ENCODE results near the gene SNX21. TPM values are rescaled to one million over a fixed set of nuclear protein-coding genes. Genes with fewer than 3 reads are reported as not detected.
A peak's percentile ranks its signal among the peaks of the same experiment; 100 is the strongest.
"Not testable (repeated sequence)": the region's sequence is repeated elsewhere in the genome, so short reads cannot be mapped to it uniquely, and the experiment has no call there.

SNX21 gene
- total and polyA plus RNA-seq, 5 donors: 23.5 to 30.7 (median 26.7) TPM

DNA sequence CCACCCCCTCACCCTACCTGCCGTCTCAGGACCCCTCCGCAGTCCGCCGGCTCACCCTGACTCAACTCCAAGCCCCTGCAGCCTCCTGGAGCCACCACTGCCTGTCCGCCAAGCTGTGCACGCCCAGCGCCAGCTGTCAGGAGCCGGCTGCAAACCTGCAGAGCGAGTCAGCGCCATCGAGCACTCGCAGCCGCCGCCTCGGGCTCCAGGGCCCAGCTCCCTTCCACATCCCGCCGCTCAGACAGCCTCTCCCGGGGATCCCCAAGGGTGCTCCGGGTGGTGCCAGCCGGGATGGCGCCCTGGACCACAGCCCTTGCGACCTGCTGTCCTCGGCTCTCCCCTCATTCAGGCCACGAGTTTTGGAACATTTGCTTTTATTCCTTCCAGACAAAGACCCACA lies 10.7 kb upstream of the SNX21 start:
- intact Hi-C loops (cut with DNase I): loop anchor here in 1 of 4 donors (10.0 kb wide), 1 partner anchor 142 kb away; no protein-coding TSS in a partner anchor
- Histone ChIP-seq H3K27ac (ENCODE audit: low read length) (no peak overlapping the region), H3K27me3 (ENCODE audit: control insufficient read depth, insufficient read depth) (no peaks in the 10 kb centered on the region), H3K9me3 (ENCODE audit: control insufficient read depth, low read length) (no peaks in the 10 kb centered on the region), H3K4me1 (ENCODE audit: control insufficient read depth, insufficient read depth, low read length) (peaks cover 7% of the 10 kb centered on the region), H3K4me3 (ENCODE audit: low read length) (no peak overlapping the region)
- peak in 2 of 3 donors; percentile 33 to 70 for DNase-seq
- peak; percentile 30 to 43 for ATAC-seq
- 5% methylated on average over 24 of the region's 24 CpGs for WGBS

- 18% methylated on average over 57 of the region's 57 CpGs for WGBS
Observed at GRCh38 chr20:45823949-45824835, 9.4 kb upstream of the SNX21 start.

GRCh38 chr20:45826381-45827019 lies 7.1 kb upstream of the SNX21 start:
- H3K4me1 ChIP-seq (ENCODE audit: control insufficient read depth, insufficient read depth, low read length): peaks cover 10% of the 10 kb centered on the region
- DNase-seq: peak in 2 of 3 donors; percentile 70 to 77

More at GRCh38 chr20:45823949-45824835, 9.4 kb upstream of the SNX21 start:
- H3K27me3 ChIP-seq (ENCODE audit: control insufficient read depth, insufficient read depth): no peaks in the 10 kb centered on the region
- peaks cover 10% of the 10 kb centered on the region for H3K4me1 ChIP-seq (ENCODE audit: control insufficient read depth, insufficient read depth, low read length)
- H3K4me3 ChIP-seq (ENCODE audit: low read length): no peak overlapping the region
- ATAC-seq: peak; percentile 58 to 61
- H3K9me3 ChIP-seq (ENCODE audit: control insufficient read depth, low read length): no peaks in the 10 kb centered on the region
- no peak overlapping the region for H3K27ac ChIP-seq (ENCODE audit: low read length)
- DNase-seq: peak; percentile 39 to 79 (median 77)
- intact Hi-C loops (cut with DNase I): loop anchor here in 1 of 4 donors (10.0 kb wide), 1 partner anchor 141 kb away; no protein-coding TSS in a partner anchor

GRCh38 chr20:45827030-45827652 lies 6.5 kb upstream of the SNX21 start, which contains the start of gene TNNC2:
TNNC2 (minus strand) TSS chr20:45827312; CDS start chr20:45827248, 64 bp downstream.
- ATAC-seq (no peak), DNase-seq (no peak)
- Histone ChIP-seq H3K27ac (ENCODE audit: low read length) (peak within 1 kb of the TSS; percentile 2), H3K4me1 (ENCODE audit: control insufficient read depth, insufficient read depth, low read length) (peaks cover 10% of the 10 kb centered on the region), H3K9me3 (ENCODE audit: control insufficient read depth, low read length) (no peaks in the 10 kb centered on the region), H3K4me3 (ENCODE audit: low read length) (no peak within 1 kb of the TSS), H3K27me3 (ENCODE audit: control insufficient read depth, insufficient read depth) (no peaks in the 10 kb centered on the region)
- 85% methylated on average over 8 of the region's 8 CpGs for WGBS
- intact Hi-C loops (cut with DNase I): loop anchor here in 1 of 4 donors (10.0 kb wide), 1 partner anchor 138 kb away; no protein-coding TSS in a partner anchor

More at GRCh38 chr20:45826381-45827019, 7.1 kb upstream of the SNX21 start:
- Histone ChIP-seq H3K27ac (ENCODE audit: low read length) (peak overlapping the region; percentile 2), H3K4me3 (ENCODE audit: low read length) (no peak overlapping the region), H3K27me3 (ENCODE audit: control insufficient read depth, insufficient read depth) (no peaks in the 10 kb centered on the region), H3K9me3 (ENCODE audit: control insufficient read depth, low read length) (no peaks in the 10 kb centered on the region)
- intact Hi-C loops (cut with DNase I): loop anchor here in 1 of 4 donors (10.0 kb wide), 1 partner anchor 138 kb away; no protein-coding TSS in a partner anchor
- WGBS: 40% methylated on average over 6 of the region's 6 CpGs
- ATAC-seq: peak; percentile 53 to 71

- Histone ChIP-seq H3K9me3 (ENCODE audit: control insufficient read depth, low read length) (no peaks in the 10 kb centered on the region), H3K4me1 (ENCODE audit: control insufficient read depth, insufficient read depth, low read length) (peaks cover 10% of the 10 kb centered on the region), H3K27ac (ENCODE audit: low read length) (no peak overlapping the region), H3K4me3 (ENCODE audit: low read length) (no peak overlapping the region), H3K27me3 (ENCODE audit: control insufficient read depth, insufficient read depth) (no peaks in the 10 kb centered on the region)
- 88% methylated on average over 6 of the region's 6 CpGs for WGBS
- DNase-seq: no peak
- ATAC-seq: no peak
- intact Hi-C loops (cut with DNase I): loop anchor here in 1 of 4 donors (10.0 kb wide), 1 partner anchor 137 kb away; no protein-coding TSS in a partner anchor
Observed at GRCh38 chr20:45827712-45828111, 5.9 kb upstream of the SNX21 start.

DNA sequence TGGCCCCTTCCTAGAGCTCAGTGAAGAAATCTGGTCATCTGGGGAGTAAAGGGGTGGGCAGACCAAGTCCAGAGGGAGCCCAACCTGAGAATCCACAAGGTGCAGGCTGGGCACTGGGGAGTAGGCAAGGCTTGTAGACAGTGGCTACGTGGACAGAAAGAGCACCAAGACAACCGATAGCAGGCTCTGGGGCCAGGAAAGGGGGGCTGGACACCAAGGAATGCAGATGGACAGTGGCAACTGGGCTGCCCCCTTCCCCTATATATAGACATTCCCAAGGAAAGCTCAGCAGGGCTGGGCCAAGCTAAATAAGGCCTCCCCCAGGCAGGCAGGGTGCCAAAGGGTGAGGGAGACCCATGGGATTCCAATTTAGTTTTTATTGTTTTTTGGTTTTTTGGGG lies 5.0 kb upstream of the SNX21 start:
- DNase-seq (peak in 2 of 3 donors; percentile 43 to 70), ATAC-seq (no peak)
- no peaks in the 10 kb centered on the region for H3K27me3 ChIP-seq (ENCODE audit: control insufficient read depth, insufficient read depth)
- H3K27ac ChIP-seq (ENCODE audit: low read length): peak overlapping the region; percentile 70
- WGBS: 26% methylated on average over 2 of the region's 2 CpGs
- intact Hi-C loops (cut with DNase I): loop anchor here in 1 of 4 donors (10.0 kb wide), 1 partner anchor 136 kb away; no protein-coding TSS in a partner anchor
- no peaks in the 10 kb centered on the region for H3K9me3 ChIP-seq (ENCODE audit: control insufficient read depth, low read length)
- H3K4me1 ChIP-seq (ENCODE audit: control insufficient read depth, insufficient read depth, low read length): peaks cover 7% of the 10 kb centered on the region
- H3K4me3 ChIP-seq (ENCODE audit: low read length): no peak overlapping the region

DNA sequence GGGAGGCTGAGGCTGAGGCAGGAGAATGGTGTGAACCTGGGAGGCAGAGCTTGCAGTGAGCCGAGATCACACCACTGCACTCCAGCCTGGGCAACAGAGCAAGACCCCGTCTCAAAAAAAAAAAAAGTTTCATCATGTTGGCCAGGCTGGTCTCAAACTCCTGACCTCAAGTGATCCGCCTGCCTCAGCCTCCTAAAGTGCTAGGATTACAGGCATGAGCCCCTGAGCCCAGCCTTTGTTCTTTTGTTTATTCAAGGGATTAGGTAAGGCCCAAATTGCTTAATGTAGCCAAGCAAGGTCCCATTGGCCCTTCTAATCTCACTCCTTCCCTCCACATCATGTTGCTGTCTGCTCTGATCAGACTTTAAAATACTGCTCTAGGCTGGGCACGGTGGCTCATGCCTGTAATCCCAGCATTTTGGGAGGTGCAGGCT lies 3.9 kb upstream of the SNX21 start:
- not testable (repeated sequence) for ATAC-seq; H3K4me3 ChIP-seq (ENCODE audit: low read length); H3K27me3 ChIP-seq (ENCODE audit: control insufficient read depth, insufficient read depth); H3K4me1 ChIP-seq (ENCODE audit: control insufficient read depth, insufficient read depth, low read length); DNase-seq; H3K27ac ChIP-seq (ENCODE audit: low read length); H3K9me3 ChIP-seq (ENCODE audit: control insufficient read depth, low read length)
- intact Hi-C loops (cut with DNase I): loop anchor here in 2 of 4 donors (10.0 kb wide), 2 partner anchors 105 to 135 kb away; partner anchors contain the start of gene PCIF1 (in 1 of the 2)
- 85% methylated on average over 4 of the region's 4 CpGs for WGBS

DNA sequence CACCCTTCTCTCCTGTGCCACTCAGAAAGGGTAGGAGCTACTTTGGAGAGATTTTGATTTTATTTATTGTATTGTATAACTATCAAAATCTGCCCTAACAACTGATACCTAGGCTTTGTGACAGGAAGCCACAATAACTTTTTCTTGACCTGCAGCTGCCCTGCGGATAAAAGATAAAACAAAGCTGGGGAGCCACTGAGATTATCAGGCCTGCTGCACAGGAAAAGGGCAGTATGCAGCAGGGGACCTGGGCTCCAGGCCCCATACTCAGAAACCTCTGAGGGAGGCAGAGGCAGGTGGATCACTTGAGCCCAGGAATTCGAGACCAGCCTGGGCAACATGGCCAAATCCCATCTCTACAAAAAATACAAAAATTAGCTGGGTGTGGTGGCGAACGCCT lies 980 bp upstream of the SNX21 start:
- Histone ChIP-seq H3K4me1 (ENCODE audit: control insufficient read depth, insufficient read depth, low read length) (peaks cover 7% of the 10 kb centered on the region), H3K27me3 (ENCODE audit: control insufficient read depth, insufficient read depth) (no peaks in the 10 kb centered on the region), H3K4me3 (ENCODE audit: low read length) (no peak overlapping the region), H3K9me3 (ENCODE audit: control insufficient read depth, low read length) (no peaks in the 10 kb centered on the region), H3K27ac (ENCODE audit: low read length) (peak overlapping the region; percentile 85)
- no peak for ATAC-seq
- intact Hi-C loops (cut with DNase I): loop anchor here in 1 of 4 donors (10.0 kb wide), 1 partner anchor 102 kb away; the partner anchor contains the start of gene PCIF1
- DNase-seq: no peak
- 77% methylated on average over 4 of the region's 4 CpGs for WGBS

DNA sequence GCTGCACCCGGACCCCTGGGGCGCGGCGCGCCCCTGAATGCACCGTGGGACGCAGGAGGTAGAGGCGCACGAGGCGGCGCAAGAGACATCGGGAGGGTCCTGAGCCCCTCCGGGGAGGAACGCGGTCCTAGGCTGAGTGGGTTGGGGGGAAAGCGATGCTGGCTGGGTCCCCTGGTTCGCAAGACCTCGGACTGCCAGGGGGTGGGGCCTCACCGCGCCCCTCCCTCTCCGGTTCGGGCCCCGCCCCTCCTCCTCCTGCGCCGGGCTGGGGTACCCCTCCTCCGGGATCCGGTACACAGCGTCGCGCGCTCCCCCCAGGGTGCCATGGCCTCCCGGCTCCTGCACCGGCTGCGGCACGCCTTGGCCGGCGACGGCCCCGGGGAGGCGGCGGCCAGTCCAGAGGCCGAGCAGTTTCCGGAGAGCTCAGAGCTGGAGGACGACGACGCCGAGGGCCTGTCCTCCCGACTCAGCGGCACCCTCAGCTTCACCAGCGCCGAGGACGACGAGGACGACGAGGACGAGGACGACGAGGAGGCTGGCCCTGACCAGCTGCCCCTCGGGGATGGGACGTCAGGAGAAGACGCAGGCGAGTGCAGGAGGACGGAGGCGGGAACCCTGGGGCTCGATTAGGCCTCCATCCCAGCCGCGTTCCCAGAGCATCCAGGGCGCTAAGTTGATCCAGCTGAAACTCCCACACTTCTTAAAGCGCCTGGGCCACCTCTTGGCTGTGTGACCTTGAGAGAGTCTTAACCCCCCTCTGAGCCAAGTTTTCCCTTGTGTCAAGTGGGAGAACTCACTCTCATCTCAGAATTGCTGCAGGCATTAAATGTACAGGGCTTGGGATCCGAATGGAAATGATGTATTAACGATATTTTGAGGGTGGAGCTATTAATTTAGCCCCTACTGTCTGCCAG lies 541 bp downstream of the SNX21 start:
- H3K4me3 ChIP-seq (ENCODE audit: low read length): peak overlapping the region; percentile 50
- H3K4me1 ChIP-seq (ENCODE audit: control insufficient read depth, insufficient read depth, low read length): peaks cover 4% of the 10 kb centered on the region
- intact Hi-C loops (cut with DNase I): loop anchor here in 1 of 4 donors (10.0 kb wide), 1 partner anchor 101 kb away; the partner anchor contains the start of gene PCIF1
- H3K27me3 ChIP-seq (ENCODE audit: control insufficient read depth, insufficient read depth): no peaks in the 10 kb centered on the region
- H3K27ac ChIP-seq (ENCODE audit: low read length): peak overlapping the region; percentile 85
- no peaks in the 10 kb centered on the region for H3K9me3 ChIP-seq (ENCODE audit: control insufficient read depth, low read length)
- ATAC-seq (peak; percentile 88 to 89), DNase-seq (peak; percentile 80 to 94 (median 92))
- WGBS: 2% methylated on average over 71 of the region's 71 CpGs

Data from right cardiac atrium (tissue), 5 donors.